SK-N-SH (cell line): ENCODE measurements around the gene OR5V1. TPM values are rescaled to one million over a fixed set of nuclear protein-coding genes. Genes with fewer than 3 reads are reported as not detected.

Experiments used
- CTCF ChIA-PET: fragments of 300-600, 350-600 bp; formaldehyde crosslinking; extraction: SDS; loops from one replicate; lab custom pipeline; 2021; lab: Yijun Ruan, JAX
- POLR2A ChIA-PET: fragments of 350-600 bp; sonication (Branson Sonifier 250); formaldehyde crosslinking; extraction: SDS; loops from one replicate; lab custom pipeline; 2020; ENCODE audit warnings: antibody characterized with exemption, inconsistent platforms; lab: Yijun Ruan, JAX
- DNase-seq: peaks from one replicate; pipeline ENCODE4 v3.0.0; 2012
- H2AFZ ChIP-seq: fragments of 200-600 bp; sonication (generic); 2 replicates; pipeline ENCODE4 v1.8.1; 2016; ENCODE audit warnings: antibody characterized with exemption, mild to moderate bottlenecking, low read depth
- H3F3A ChIP-seq: fragments of 200-600 bp; sonication (generic); replicated peaks from 2 replicates; pipeline ENCODE3; 2016; ENCODE audit warnings: antibody characterized with exemption, mild to moderate bottlenecking; ENCODE audit not compliant: insufficient read depth
- H3K27ac ChIP-seq, 2 experiments: fragments of 200-500 bp in 1 of 2; fragments of 200-600 bp in 1 of 2; sonication (Bioruptor generic) in 1 of 2; sonication (generic), shearing (Covaris generic) in 1 of 2; 2 replicates each; pipeline versions ENCODE4 v1.5.1 to v1.6.1; 2014 to 2016; ENCODE audit warnings: low read depth in 2 of 2, inconsistent platforms in 1 of 2, low read length in 1 of 2, mild to moderate bottlenecking in 1 of 2, mixed read lengths in 1 of 2
- H3K27me3 ChIP-seq: fragments of 200-600 bp; sonication (generic), shearing (Covaris generic); 2 replicates; pipeline ENCODE4 v1.6.1; 2016; ENCODE audit warnings: mixed run types; ENCODE audit not compliant: insufficient read depth
- H3K36me3 ChIP-seq, 2 experiments: fragments of 200-500 bp in 1 of 2; fragments of 200-600 bp in 1 of 2; sonication (Bioruptor generic) in 1 of 2; sonication (generic) in 1 of 2; replicated peaks in 1 of 2; 2 replicates each; pipeline versions ENCODE3 to v1.5.1; 2014 to 2016; ENCODE audit warnings: low read length in 1 of 2, mild to moderate bottlenecking in 1 of 2; ENCODE audit not compliant: insufficient read depth in 2 of 2, control insufficient read depth in 1 of 2
- H3K4me1 ChIP-seq, 2 experiments: fragments of 200-500 bp in 1 of 2; fragments of 200-600 bp in 1 of 2; sonication (Bioruptor generic) in 1 of 2; sonication (generic), shearing (Covaris generic) in 1 of 2; 2 replicates each; pipeline versions ENCODE4 v1.5.1 to v1.6.1; 2014 to 2016; ENCODE audit warnings: low read depth in 1 of 2, low read length in 1 of 2, mixed run types in 1 of 2; ENCODE audit not compliant: insufficient read depth in 2 of 2, control insufficient read depth in 1 of 2
- H3K4me2 ChIP-seq: fragments of 200-600 bp; sonication (generic), shearing (Covaris generic); 2 replicates; pipeline ENCODE4 v1.6.1; 2017; ENCODE audit warnings: mixed run types
- H3K4me3 ChIP-seq, 2 experiments: fragments of 200-500 bp in 1 of 2; fragments of 200-600 bp in 1 of 2; sonication (Bioruptor generic) in 1 of 2; sonication (generic), shearing (Covaris generic) in 1 of 2; 2 replicates each; pipeline versions ENCODE4 v1.5.1 to v1.8.1; 2014 to 2016; ENCODE audit warnings: low read depth in 2 of 2, inconsistent platforms in 1 of 2, low read length in 1 of 2, mild to moderate bottlenecking in 1 of 2, mixed read lengths in 1 of 2, moderate library complexity in 1 of 2
- H3K79me2 ChIP-seq: fragments of 200-600 bp; sonication (generic); 2 replicates; pipeline ENCODE4 v1.8.1; 2017; ENCODE audit warnings: mild to moderate bottlenecking; ENCODE audit not compliant: insufficient read depth
- H3K9ac ChIP-seq: fragments of 200-600 bp; sonication (generic); 2 replicates; pipeline ENCODE4 v1.6.1; 2017; ENCODE audit warnings: mixed run types
- H3K9me2 ChIP-seq: fragments of 200-600 bp; sonication (generic); 2 replicates; pipeline ENCODE4 v1.6.1; 2017; ENCODE audit warnings: mixed run types
- H3K9me3 ChIP-seq: fragments of 200-600 bp; sonication (generic); 2 replicates; pipeline ENCODE4 v1.6.1; 2017; ENCODE audit warnings: mixed run types, mild to moderate bottlenecking, moderate library complexity
- H4K20me1 ChIP-seq: fragments of 200-600 bp; sonication (generic); 2 replicates; pipeline ENCODE4 v1.6.1; 2017; ENCODE audit warnings: mild to moderate bottlenecking, mixed run types; ENCODE audit not compliant: insufficient read depth
- EP300 ChIP-seq, 2 experiments: IDR thresholded peaks; 2 replicates each; pipeline versions ENCODE4 v1.4.0 to v1.6.1; 2012; ENCODE audit warnings: borderline replicate concordance in 1 of 2, low read depth in 1 of 2, low read length in 1 of 2
- FOSL2 ChIP-seq: IDR thresholded peaks from 2 replicates; pipeline ENCODE4 v1.4.0; 2012; ENCODE audit warnings: low read depth, mild to moderate bottlenecking, moderate library complexity, borderline replicate concordance
- FOXM1 ChIP-seq: IDR thresholded peaks from 2 replicates; pipeline ENCODE4 v1.4.0; 2012; ENCODE audit warnings: low read depth, mild to moderate bottlenecking
- MXI1 ChIP-seq: IDR thresholded peaks from 2 replicates; pipeline ENCODE4 v1.6.1; 2012; ENCODE audit warnings: mild to moderate bottlenecking, low read depth, low read length, improper control_type of control experiment
- NRF1 ChIP-seq: IDR thresholded peaks from 2 replicates; pipeline ENCODE4 v1.6.1; 2012; ENCODE audit warnings: low read depth, mild to moderate bottlenecking, low read length
- SIN3A ChIP-seq: IDR thresholded peaks from 2 replicates; pipeline ENCODE4 v1.6.1; 2012; ENCODE audit warnings: low read depth, mild to moderate bottlenecking, low read length, moderate library complexity, borderline replicate concordance
- ZBTB33 ChIP-seq: IDR thresholded peaks from 2 replicates; pipeline ENCODE4 v1.4.0; 2012; ENCODE audit warnings: low read depth, borderline replicate concordance
- WGBS: methylation state at CpG from one replicate; pipeline ENCODE4 v1.1.6; 2017; ENCODE audit warnings: low lambda C conversion rate; 5-methylcytosine and 5-hydroxymethylcytosine counted together
- polyA plus RNA-seq, 3 experiments: library from polyadenylated mRNA; depleted of rRNA; stranded (reverse); fragments of >200 nt; gene quantifications; 2 replicates each; pipeline ENCODE4 v1.2.3, GENCODE V29; 2012
- TF ChIP-seq, protein P1 (sequence below): IDR thresholded peaks from 2 replicates; pipeline ENCODE4 v1.4.0; 2012; ENCODE audit warnings: low read depth, borderline replicate concordance
- TF ChIP-seq, protein P2 (sequence below): fragments of 150-350 bp; IDR thresholded peaks from 2 replicates; pipeline ENCODE4 v1.6.1; 2017; ENCODE audit warnings: antibody characterized with exemption, low read length, low read depth, borderline replicate concordance
- TF ChIP-seq, protein P3 (sequence below): IDR thresholded peaks from 2 replicates; pipeline ENCODE4 v1.6.1; 2012; ENCODE audit warnings: mild to moderate bottlenecking, low read depth, low read length, moderate library complexity
- TF ChIP-seq, protein P4 (sequence below): fragments of 200-600 bp; sonication (generic); IDR thresholded peaks from 2 replicates; pipeline ENCODE4 v1.6.1; 2017; ENCODE audit warnings: antibody characterized with exemption, mild to moderate bottlenecking, moderate library complexity

OR5V1 gene
- polyA plus RNA-seq (2012; rRNA removed): not detected in 2 replicates
- not detected in 2 replicates for polyA plus RNA-seq (2012; cell fraction: cytosol; rRNA removed)
- not detected in 2 replicates for polyA plus RNA-seq (2012; cell fraction: nucleus; rRNA removed)

DNA sequence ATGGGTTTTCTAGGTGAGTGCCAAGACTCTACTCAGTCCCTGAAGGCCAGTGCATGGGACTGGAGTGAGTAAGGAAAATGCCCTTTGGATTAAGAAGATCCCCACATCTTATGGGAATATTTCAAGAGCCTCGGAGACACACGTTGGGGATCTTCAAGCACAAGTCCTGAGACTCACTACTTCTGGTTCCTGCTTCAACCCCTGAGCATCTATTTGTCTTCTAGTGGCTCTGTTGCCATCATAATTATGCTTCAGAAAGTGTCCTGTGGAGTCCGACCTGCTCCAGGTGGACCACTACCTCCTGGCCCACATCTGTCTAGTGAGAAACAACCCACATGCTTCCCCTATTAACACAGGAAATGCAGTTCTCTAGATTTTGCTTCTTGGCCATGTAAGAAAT is at the start of gene OR5V1:
Gene OR5V1, minus strand, starts transcription at position 101 of the 400 bp plus-strand sequence. CDS start 12,670 bp downstream, outside the sequence.
- TF ChIP-seq FOXM1 (no peak), SIN3A (no peak), ZBTB33 (no peak), EP300 (IDR thresholded peaks at IDR 0.05; ENCODE audit: borderline replicate concordance in 1 of 2, low read depth in 1 of 2, low read length in 1 of 2) (no peak), NRF1 (no peak), FOSL2 (no peak), MXI1 (no peak)
- TF ChIP-seq, protein P1, sequence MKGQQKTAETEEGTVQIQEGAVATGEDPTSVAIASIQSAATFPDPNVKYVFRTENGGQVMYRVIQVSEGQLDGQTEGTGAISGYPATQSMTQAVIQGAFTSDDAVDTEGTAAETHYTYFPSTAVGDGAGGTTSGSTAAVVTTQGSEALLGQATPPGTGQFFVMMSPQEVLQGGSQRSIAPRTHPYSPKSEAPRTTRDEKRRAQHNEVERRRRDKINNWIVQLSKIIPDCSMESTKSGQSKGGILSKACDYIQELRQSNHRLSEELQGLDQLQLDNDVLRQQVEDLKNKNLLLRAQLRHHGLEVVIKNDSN: no peak
- TF ChIP-seq, protein P2, sequence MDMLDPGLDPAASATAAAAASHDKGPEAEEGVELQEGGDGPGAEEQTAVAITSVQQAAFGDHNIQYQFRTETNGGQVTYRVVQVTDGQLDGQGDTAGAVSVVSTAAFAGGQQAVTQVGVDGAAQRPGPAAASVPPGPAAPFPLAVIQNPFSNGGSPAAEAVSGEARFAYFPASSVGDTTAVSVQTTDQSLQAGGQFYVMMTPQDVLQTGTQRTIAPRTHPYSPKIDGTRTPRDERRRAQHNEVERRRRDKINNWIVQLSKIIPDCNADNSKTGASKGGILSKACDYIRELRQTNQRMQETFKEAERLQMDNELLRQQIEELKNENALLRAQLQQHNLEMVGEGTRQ: no peak
- TF ChIP-seq, all 33 proteins: peak for 0
- H3K4me2 ChIP-seq: no peak within 1 kb of the TSS
- H3K27me3 ChIP-seq: no peaks in the 10 kb centered on the region; the same call in 1 of the 2 replicates
- no peaks in the 10 kb centered on the region for H3K79me2 ChIP-seq
- H3K9me3 ChIP-seq: no peaks in the 10 kb centered on the region; the same call in 1 of the 2 replicates
- H4K20me1 ChIP-seq: no peaks in the 10 kb centered on the region
- DNase-seq: no peak
- H2AFZ ChIP-seq: no peak within 1 kb of the TSS
- no peak within 1 kb of the TSS for H3K4me3 ChIP-seq
- no peaks in the 10 kb centered on the region for H3F3A ChIP-seq
- no peak within 1 kb of the TSS for H3K9ac ChIP-seq
- 0% methylated on average over 3 of the region's 3 CpGs for WGBS
- no peak within 1 kb of the TSS for H3K27ac ChIP-seq
- no peaks in the 10 kb centered on the region for H3K36me3 ChIP-seq
- no peaks in the 10 kb centered on the region for H3K9me2 ChIP-seq
- ChIA-PET CTCF (no interaction called here), POLR2A (no interaction called here)
- no peaks in the 10 kb centered on the region for H3K4me1 ChIP-seq

DNA sequence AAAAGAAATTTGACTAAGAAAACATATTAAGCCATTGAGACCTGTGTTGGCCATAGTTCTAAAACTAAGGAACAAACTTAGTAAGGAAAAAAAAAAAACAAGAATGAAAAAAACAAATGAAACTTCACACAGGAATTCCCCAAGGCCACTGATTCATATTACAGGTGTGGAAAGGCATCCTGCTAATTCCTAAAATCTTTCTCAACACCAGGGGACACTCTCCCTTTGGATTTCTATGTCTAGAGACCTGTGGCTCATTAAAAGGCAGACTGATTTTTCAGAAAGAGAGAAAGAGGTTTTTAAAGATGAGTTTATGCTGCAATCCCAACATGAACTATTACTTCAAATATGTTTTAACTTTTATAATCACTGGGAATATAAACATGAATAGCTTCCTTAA is 45.9 kb upstream of the OR5V1 start, which contains the start of gene OR12D1:
Gene OR12D1, plus strand, starts transcription at position 341 of the 400 bp plus-strand sequence.
- no peaks in the 10 kb centered on the region for H3K79me2 ChIP-seq
- no peaks in the 10 kb centered on the region for H3K9me2 ChIP-seq
- H3K4me1 ChIP-seq: no peaks in the 10 kb centered on the region
- H3K4me3 ChIP-seq: no peak within 1 kb of the TSS
- H3K9me3 ChIP-seq: no peaks in the 10 kb centered on the region
- POLR2A ChIA-PET: no interaction called here
- H3K36me3 ChIP-seq: no peaks in the 10 kb centered on the region
- no peak within 1 kb of the TSS for H3K4me2 ChIP-seq
- no peak within 1 kb of the TSS for H3K27ac ChIP-seq
- H2AFZ ChIP-seq: no peak within 1 kb of the TSS
- H3F3A ChIP-seq: no peaks in the 10 kb centered on the region
- no peak within 1 kb of the TSS for H3K9ac ChIP-seq
- no peaks in the 10 kb centered on the region for H4K20me1 ChIP-seq
- CTCF ChIA-PET: no interaction called here
- DNase-seq: no peak
- TF ChIP-seq, protein P3, sequence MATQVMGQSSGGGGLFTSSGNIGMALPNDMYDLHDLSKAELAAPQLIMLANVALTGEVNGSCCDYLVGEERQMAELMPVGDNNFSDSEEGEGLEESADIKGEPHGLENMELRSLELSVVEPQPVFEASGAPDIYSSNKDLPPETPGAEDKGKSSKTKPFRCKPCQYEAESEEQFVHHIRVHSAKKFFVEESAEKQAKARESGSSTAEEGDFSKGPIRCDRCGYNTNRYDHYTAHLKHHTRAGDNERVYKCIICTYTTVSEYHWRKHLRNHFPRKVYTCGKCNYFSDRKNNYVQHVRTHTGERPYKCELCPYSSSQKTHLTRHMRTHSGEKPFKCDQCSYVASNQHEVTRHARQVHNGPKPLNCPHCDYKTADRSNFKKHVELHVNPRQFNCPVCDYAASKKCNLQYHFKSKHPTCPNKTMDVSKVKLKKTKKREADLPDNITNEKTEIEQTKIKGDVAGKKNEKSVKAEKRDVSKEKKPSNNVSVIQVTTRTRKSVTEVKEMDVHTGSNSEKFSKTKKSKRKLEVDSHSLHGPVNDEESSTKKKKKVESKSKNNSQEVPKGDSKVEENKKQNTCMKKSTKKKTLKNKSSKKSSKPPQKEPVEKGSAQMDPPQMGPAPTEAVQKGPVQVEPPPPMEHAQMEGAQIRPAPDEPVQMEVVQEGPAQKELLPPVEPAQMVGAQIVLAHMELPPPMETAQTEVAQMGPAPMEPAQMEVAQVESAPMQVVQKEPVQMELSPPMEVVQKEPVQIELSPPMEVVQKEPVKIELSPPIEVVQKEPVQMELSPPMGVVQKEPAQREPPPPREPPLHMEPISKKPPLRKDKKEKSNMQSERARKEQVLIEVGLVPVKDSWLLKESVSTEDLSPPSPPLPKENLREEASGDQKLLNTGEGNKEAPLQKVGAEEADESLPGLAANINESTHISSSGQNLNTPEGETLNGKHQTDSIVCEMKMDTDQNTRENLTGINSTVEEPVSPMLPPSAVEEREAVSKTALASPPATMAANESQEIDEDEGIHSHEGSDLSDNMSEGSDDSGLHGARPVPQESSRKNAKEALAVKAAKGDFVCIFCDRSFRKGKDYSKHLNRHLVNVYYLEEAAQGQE: no peak
- TF ChIP-seq, protein P4, sequence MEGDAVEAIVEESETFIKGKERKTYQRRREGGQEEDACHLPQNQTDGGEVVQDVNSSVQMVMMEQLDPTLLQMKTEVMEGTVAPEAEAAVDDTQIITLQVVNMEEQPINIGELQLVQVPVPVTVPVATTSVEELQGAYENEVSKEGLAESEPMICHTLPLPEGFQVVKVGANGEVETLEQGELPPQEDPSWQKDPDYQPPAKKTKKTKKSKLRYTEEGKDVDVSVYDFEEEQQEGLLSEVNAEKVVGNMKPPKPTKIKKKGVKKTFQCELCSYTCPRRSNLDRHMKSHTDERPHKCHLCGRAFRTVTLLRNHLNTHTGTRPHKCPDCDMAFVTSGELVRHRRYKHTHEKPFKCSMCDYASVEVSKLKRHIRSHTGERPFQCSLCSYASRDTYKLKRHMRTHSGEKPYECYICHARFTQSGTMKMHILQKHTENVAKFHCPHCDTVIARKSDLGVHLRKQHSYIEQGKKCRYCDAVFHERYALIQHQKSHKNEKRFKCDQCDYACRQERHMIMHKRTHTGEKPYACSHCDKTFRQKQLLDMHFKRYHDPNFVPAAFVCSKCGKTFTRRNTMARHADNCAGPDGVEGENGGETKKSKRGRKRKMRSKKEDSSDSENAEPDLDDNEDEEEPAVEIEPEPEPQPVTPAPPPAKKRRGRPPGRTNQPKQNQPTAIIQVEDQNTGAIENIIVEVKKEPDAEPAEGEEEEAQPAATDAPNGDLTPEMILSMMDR: peak; percentile 24; the same call in 1 of the 2 replicates
- H3K27me3 ChIP-seq: no peaks in the 10 kb centered on the region
